ENCODE measurements around the gene SPNS1.

Gene SPNS1

DNA sequence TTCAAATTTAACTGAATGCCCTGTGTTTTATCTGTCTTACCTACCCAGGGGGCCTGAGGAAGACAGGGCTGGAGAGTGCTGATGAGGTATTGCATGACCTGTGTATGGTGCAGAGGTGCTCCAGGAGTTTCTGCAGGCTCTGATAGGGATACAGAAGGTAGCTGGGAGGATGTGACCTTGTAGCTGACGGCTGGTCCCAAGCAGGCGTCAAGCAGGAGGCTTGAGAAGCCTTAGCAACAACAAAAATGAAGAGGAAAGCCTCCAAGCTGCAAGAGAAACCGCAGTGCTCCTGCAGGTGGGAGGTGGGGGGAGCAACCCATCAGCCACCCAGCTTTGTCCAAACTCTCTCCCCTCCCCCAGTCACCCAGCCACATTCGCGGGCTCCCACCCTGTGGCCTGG is 50.6 kb downstream of the SPNS1 start:
- no peak for DNase-seq
- Histone ChIP-seq H3K4me1 (ENCODE audit: low read length) (no peaks in the 10 kb centered on the region), H4K20me1 (ENCODE audit: insufficient read depth, low read length) (no peaks in the 10 kb centered on the region), H3K79me2 (ENCODE audit: low read length) (no peaks in the 10 kb centered on the region), H3K36me3 (replicated peaks; ENCODE audit: insufficient read depth, low read length) (no peaks in the 10 kb centered on the region), H3K4me3 (ENCODE audit: low read length) (no peak overlapping the region), H3K9me3 (replicated peaks; ENCODE audit: insufficient read depth, low read length) (no peaks in the 10 kb centered on the region), H3K27me3 (replicated peaks; ENCODE audit: insufficient read depth, low read length) (no peaks in the 10 kb centered on the region), H2AFZ (ENCODE audit: low read length) (no peak overlapping the region), H3K4me2 (ENCODE audit: low read depth, low read length) (no peak overlapping the region), H3K9me2 (replicated peaks; ENCODE audit: insufficient read depth, low read length) (no peaks in the 10 kb centered on the region), H3F3A (ENCODE audit: insufficient read depth, low read length) (no peaks in the 10 kb centered on the region), H3K27ac (ENCODE audit: low read length) (no peak overlapping the region), H3K9ac (ENCODE audit: low read length) (no peak overlapping the region)
- TF ChIP-seq CTCF (IDR thresholded peaks at IDR 0.05; ENCODE audit: low read length), result no peak
- no peak for TF ChIP-seq EZH2 (optimal IDR thresholded peaks at IDR 0.05; ENCODE audit: low read depth, low read length)
- TF ChIP-seq EZH2phosphoT487 (IDR thresholded peaks at IDR 0.05; ENCODE audit: low read length), result no peak

DNA sequence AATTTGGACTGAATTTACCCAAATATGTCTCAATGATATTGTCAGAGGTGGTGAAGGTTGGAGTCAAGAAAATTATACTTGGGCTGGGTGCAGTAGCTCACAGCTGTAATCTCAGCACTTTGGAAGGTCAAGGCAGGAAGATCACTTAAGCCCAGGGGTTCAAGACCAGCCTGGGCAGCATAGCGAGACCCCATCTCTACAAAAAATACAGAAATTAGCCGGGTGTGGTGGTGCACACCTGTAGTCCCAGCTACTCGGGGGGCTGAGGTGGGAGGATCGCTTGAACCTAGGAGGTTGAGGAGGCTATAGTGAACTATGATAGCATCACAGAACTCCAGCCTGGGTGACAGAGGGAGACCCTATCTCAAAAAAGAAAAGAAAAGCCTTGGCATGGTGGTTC is 51.2 kb downstream of the SPNS1 start:
- no peak for DNase-seq
- H3K4me2 ChIP-seq (ENCODE audit: low read depth, low read length), result no peak overlapping the region
- H3K9me3 ChIP-seq (replicated peaks; ENCODE audit: insufficient read depth, low read length), result no peaks in the 10 kb centered on the region
- H3K4me1 ChIP-seq (ENCODE audit: low read length), result no peaks in the 10 kb centered on the region
- H3K27ac ChIP-seq (ENCODE audit: low read length), result no peak overlapping the region
- no peaks in the 10 kb centered on the region for H3K9me2 ChIP-seq (replicated peaks; ENCODE audit: insufficient read depth, low read length)
- H3K4me3 ChIP-seq (ENCODE audit: low read length), result no peak overlapping the region
- H3F3A ChIP-seq (ENCODE audit: insufficient read depth, low read length), result no peaks in the 10 kb centered on the region
- H3K79me2 ChIP-seq (ENCODE audit: low read length), result no peaks in the 10 kb centered on the region
- H2AFZ ChIP-seq (ENCODE audit: low read length), result no peak overlapping the region
- H3K36me3 ChIP-seq (replicated peaks; ENCODE audit: insufficient read depth, low read length), result no peaks in the 10 kb centered on the region
- TF ChIP-seq CTCF (IDR thresholded peaks at IDR 0.05; ENCODE audit: low read length) (no peak), EZH2 (optimal IDR thresholded peaks at IDR 0.05; ENCODE audit: low read depth, low read length) (no peak), EZH2phosphoT487 (IDR thresholded peaks at IDR 0.05; ENCODE audit: low read length) (no peak)
- H4K20me1 ChIP-seq (ENCODE audit: insufficient read depth, low read length), result no peaks in the 10 kb centered on the region
- H3K27me3 ChIP-seq (replicated peaks; ENCODE audit: insufficient read depth, low read length), result no peaks in the 10 kb centered on the region
- no peak overlapping the region for H3K9ac ChIP-seq (ENCODE audit: low read length)

DNA sequence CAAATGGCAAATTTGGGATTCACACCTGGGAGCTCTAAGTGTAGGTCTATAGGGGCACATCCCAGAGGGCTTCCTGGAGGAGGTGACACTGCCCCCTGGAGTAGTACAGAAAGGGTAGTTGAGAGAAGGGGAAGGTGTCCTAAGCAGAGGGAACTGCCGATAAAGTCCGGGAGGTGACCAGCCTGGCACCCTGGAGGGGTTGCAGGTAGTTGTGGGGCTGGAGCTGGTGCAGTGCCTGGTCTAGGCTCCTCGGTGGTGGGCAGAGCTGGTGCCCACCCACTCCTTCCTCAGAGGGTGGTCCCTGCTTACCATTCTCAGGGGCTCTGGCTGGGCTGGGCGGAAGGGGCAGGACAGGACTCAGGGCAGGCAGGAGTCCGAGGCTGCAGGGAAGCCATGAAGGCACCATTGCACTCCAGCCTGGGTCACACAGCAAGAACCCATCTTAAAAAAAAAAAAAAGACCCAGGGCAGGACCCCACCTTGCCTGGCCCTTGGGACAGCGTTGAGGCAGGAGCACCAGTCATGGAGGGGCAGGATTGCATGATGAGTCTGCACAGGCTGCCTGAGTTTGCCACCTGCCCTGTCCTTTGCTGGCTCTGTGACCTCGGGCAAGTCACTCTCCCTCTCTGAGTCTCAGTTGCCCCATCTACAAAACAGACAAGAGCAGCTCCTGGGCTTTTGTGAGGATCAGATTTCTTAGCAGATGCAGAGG is 54.0 kb downstream of the SPNS1 start:
- no peak overlapping the region for H3K9ac ChIP-seq (ENCODE audit: low read length)
- no peak overlapping the region for H2AFZ ChIP-seq (ENCODE audit: low read length)
- no peak for TF ChIP-seq EZH2 (optimal IDR thresholded peaks at IDR 0.05; ENCODE audit: low read depth, low read length)
- no peak for TF ChIP-seq CTCF (IDR thresholded peaks at IDR 0.05; ENCODE audit: low read length)
- no peak for TF ChIP-seq EZH2phosphoT487 (IDR thresholded peaks at IDR 0.05; ENCODE audit: low read length)
- no peaks in the 10 kb centered on the region for H3K9me3 ChIP-seq (replicated peaks; ENCODE audit: insufficient read depth, low read length)
- no peaks in the 10 kb centered on the region for H3K9me2 ChIP-seq (replicated peaks; ENCODE audit: insufficient read depth, low read length)
- no peak overlapping the region for H3K4me3 ChIP-seq (ENCODE audit: low read length)
- no peaks in the 10 kb centered on the region for H3K79me2 ChIP-seq (ENCODE audit: low read length)
- no peaks in the 10 kb centered on the region for H3K4me1 ChIP-seq (ENCODE audit: low read length)
- H3K4me2 ChIP-seq (ENCODE audit: low read depth, low read length), result no peak overlapping the region
- no peak for DNase-seq
- no peaks in the 10 kb centered on the region for H3K36me3 ChIP-seq (replicated peaks; ENCODE audit: insufficient read depth, low read length)
- H3K27me3 ChIP-seq (replicated peaks; ENCODE audit: insufficient read depth, low read length), result no peaks in the 10 kb centered on the region
- H3F3A ChIP-seq (ENCODE audit: insufficient read depth, low read length), result no peaks in the 10 kb centered on the region
- H3K27ac ChIP-seq (ENCODE audit: low read length), result no peak overlapping the region
- H4K20me1 ChIP-seq (ENCODE audit: insufficient read depth, low read length), result no peaks in the 10 kb centered on the region
